Measurements from ENCODE around the gene UBE2H. TPM values are rescaled to one million over a fixed set of nuclear protein-coding genes. Genes with fewer than 3 reads are reported as not detected.

Gene UBE2H
- total RNA-seq, 2 donors from 2014 or later: 92.6 to 93.4 TPM

GRCh38 chr7:129807863-129808262, 144.9 kb downstream of the UBE2H start:
- intact Hi-C loops (cut with DNase I): no loop called here
- DNase-seq: no peak
- H3K4me1 ChIP-seq: peaks cover 23% of the 10 kb centered on the region
- no peak overlapping the region for H3K4me3 ChIP-seq
- 90 to 100% methylated on average over 1 to 3 of the region's 3 CpGs for WGBS, 2 donors
- H3K36me3 ChIP-seq (replicated peaks in 1 of 2; ENCODE audit: insufficient read depth in 1 of 2, low read depth in 2 of 2): no peaks in the 10 kb centered on the region
- TF ChIP-seq CTCF (IDR thresholded peaks at IDR 0.05) (no peak), POLR2A (IDR thresholded peaks at IDR 0.05) (no peak)
- H3K27me3 ChIP-seq: no peaks in the 10 kb centered on the region
- H3K9me3 ChIP-seq: no peaks in the 10 kb centered on the region
- ATAC-seq: no peak
- no peak overlapping the region for H3K27ac ChIP-seq

GRCh38 chr7:129804890-129805719, 147.7 kb downstream of the UBE2H start:
- ATAC-seq (peak; percentile 77), DNase-seq (peak; percentile 35 to 71 (median 51))
- Histone ChIP-seq H3K4me3 (no peak overlapping the region), H3K4me1 (peaks cover 23% of the 10 kb centered on the region), H3K36me3 (replicated peaks in 1 of 2; ENCODE audit: insufficient read depth in 1 of 2, low read depth in 2 of 2) (no peaks in the 10 kb centered on the region), H3K9me3 (no peaks in the 10 kb centered on the region), H3K27me3 (no peaks in the 10 kb centered on the region), H3K27ac (no peak overlapping the region)
- intact Hi-C loops (cut with DNase I): no loop called here
- WGBS, 2 donors: 64 to 66% methylated on average over 6 to 11 of the region's 11 CpGs
- TF ChIP-seq CTCF (IDR thresholded peaks at IDR 0.05) (no peak), POLR2A (IDR thresholded peaks at IDR 0.05) (no peak)

GRCh38 chr7:129804111-129804889, 148.5 kb downstream of the UBE2H start:
- intact Hi-C loops (cut with DNase I): no loop called here
- DNase-seq (no peak), ATAC-seq (no peak)
- Histone ChIP-seq H3K36me3 (replicated peaks in 1 of 2; ENCODE audit: insufficient read depth in 1 of 2, low read depth in 2 of 2) (no peaks in the 10 kb centered on the region), H3K27me3 (no peaks in the 10 kb centered on the region), H3K4me1 (peaks cover 23% of the 10 kb centered on the region), H3K27ac (no peak overlapping the region), H3K4me3 (no peak overlapping the region), H3K9me3 (no peaks in the 10 kb centered on the region)
- 88 to 94% methylated on average over 11 to 22 of the region's 22 CpGs for WGBS, 2 donors
- TF ChIP-seq POLR2A (IDR thresholded peaks at IDR 0.05) (no peak), CTCF (IDR thresholded peaks at IDR 0.05) (no peak)

- intact Hi-C loops (cut with DNase I): no loop called here
- no peak for DNase-seq
- 52 to 59% methylated on average over 17 of the region's 17 CpGs for WGBS, 2 donors
- TF ChIP-seq POLR2A (IDR thresholded peaks at IDR 0.05): no peak
- TF ChIP-seq CTCF (IDR thresholded peaks at IDR 0.05): no peak
- Histone ChIP-seq H3K27me3 (no peaks in the 10 kb centered on the region), H3K4me1 (peaks cover 23% of the 10 kb centered on the region), H3K4me3 (no peak overlapping the region), H3K9me3 (no peaks in the 10 kb centered on the region), H3K27ac (no peak overlapping the region), H3K36me3 (replicated peaks in 1 of 2; ENCODE audit: insufficient read depth in 1 of 2, low read depth in 2 of 2) (no peaks in the 10 kb centered on the region)
- no peak for ATAC-seq
Observed at GRCh38 chr7:129803546-129804081, 149.1 kb downstream of the UBE2H start.

All from body of pancreas (tissue), 4 donors.